Measurements from ENCODE around the gene ALK.

Gene ALK

DNA sequence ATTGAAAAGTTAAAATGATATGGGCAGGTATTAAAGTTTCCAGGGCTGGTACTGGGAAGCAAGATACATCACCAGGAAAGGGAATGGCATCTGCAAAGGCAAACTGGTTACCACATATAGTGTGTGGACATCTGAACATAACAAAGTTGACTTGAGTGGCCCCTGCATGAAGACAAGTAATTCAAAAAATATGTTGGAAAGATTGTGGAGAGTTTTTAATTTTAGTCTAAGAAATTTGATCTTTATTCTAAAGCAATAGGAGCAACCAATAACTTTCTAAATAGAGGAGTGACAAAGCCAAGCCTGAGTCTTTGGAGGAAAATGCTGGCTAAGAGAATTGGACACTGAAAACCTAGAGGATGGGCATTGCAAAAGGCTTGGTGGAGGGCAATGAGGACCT, 278.2 kb downstream of the ALK start:
- FAIRE-seq (no peak), DNase-seq (ENCODE audit: insufficient read length, low spot score) (no peak)
- TF ChIP-seq, protein P1, sequence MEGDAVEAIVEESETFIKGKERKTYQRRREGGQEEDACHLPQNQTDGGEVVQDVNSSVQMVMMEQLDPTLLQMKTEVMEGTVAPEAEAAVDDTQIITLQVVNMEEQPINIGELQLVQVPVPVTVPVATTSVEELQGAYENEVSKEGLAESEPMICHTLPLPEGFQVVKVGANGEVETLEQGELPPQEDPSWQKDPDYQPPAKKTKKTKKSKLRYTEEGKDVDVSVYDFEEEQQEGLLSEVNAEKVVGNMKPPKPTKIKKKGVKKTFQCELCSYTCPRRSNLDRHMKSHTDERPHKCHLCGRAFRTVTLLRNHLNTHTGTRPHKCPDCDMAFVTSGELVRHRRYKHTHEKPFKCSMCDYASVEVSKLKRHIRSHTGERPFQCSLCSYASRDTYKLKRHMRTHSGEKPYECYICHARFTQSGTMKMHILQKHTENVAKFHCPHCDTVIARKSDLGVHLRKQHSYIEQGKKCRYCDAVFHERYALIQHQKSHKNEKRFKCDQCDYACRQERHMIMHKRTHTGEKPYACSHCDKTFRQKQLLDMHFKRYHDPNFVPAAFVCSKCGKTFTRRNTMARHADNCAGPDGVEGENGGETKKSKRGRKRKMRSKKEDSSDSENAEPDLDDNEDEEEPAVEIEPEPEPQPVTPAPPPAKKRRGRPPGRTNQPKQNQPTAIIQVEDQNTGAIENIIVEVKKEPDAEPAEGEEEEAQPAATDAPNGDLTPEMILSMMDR (IDR thresholded peaks at IDR 0.05; ENCODE audit: insufficient read depth, missing control alignments) = no peak

DNA sequence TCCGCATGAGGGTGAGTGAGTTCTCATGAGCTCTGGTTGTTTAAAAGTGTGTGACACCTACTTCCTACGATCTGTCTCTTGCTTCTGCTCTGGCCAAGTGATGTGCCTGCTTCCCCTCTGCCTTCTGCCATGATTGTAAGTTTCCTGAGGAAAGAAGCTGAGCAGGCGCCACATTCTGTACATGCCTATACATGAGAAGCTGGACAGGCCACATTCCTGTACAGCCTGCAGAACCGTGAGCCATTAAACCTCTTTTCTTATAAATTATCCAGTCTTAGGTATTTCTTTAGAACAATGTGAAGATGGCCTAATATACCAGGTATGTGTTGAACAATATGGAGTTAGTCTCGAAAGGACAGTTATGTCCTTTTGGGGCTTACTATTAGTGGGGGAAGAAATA, 281.0 kb downstream of the ALK start:
- FAIRE-seq (no peak), DNase-seq (ENCODE audit: insufficient read length, low spot score) (no peak)
- TF ChIP-seq, protein P1 (IDR thresholded peaks at IDR 0.05; ENCODE audit: insufficient read depth, missing control alignments) = no peak

DNA sequence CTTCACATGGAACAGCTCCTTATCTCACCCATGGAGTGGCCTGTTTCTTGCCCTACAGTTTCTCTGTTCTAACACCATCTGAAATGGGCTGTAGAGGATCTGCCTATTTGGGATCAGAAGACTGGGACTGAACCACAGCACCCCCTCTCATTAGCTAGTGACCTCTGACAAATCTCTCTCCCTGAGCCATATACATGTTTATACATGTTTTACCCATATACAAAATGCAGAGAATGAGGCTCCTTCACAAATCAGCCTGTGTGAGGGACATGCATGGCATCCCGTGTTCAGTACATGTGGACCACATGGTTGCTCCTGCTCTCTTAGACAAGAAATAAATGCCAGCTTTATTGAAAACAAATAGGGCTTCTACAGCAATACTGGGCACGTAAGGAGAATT, 282.7 kb downstream of the ALK start:
- TF ChIP-seq, protein P1 (IDR thresholded peaks at IDR 0.05; ENCODE audit: insufficient read depth, missing control alignments) = no peak
- DNase-seq (ENCODE audit: insufficient read length, low spot score) (no peak), FAIRE-seq (no peak)

DNA sequence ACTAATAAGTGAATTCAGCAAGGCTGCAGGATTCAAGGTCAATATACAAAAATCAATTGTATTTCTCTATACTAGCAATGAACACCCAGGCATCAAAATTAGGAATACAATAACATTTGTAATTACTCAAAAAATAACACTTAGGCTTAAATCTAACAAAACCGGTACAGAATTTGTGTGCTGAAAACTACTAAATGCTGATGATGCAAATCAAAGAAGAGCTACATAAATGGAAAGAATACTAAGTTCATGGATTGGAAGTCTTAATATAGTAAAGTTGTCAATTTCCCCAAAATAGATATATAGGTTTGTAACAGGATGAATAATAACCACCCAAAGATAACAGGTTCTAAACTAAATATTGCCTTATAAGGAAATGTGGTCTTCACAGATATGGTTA, 286.5 kb downstream of the ALK start:
- TF ChIP-seq, protein P1 (IDR thresholded peaks at IDR 0.05; ENCODE audit: insufficient read depth, missing control alignments) = no peak
- no peak for FAIRE-seq

DNA sequence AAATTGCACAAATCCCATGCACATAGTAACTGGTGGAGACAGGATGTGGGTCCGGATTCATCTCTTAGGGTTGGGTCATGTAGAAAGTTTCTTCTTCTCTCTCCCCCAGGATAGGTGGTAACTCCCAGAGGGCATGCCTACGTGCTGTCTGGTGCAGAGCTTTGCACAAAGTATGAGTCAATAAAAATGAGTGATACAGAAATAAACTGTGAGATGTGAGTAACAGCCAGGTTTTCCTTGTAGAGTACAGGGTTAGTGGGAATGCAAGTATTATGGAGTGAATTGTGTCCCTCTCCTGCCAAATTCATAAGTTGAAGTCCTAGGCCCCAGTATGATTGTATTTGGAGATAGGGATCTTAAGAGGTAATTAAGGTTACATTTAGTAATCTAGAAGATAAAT, 289.4 kb downstream of the ALK start:
- DNase-seq (ENCODE audit: insufficient read length, low spot score) (no peak), FAIRE-seq (no peak)

More for the DNA sequence above, 286.5 kb downstream of the ALK start:
- no peak for DNase-seq (ENCODE audit: insufficient read length, low spot score)

DNA sequence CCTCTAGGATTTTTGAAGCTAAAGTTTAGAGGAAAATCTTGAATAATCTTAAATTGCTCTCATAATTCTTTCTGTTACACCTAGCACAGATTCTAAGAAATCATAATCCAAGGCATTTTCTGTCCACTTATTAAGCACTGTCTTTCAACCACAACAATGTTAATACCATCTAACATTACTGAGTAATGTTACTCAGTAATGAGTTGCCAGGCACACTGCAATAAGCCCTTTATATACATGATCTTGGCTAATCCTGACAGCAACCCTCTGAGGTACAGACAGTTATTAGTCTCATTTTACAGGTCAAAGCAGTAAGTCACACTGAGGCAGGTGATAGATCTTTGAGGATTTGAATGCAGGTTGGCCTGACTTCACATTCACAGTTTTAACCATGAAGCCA, 291.9 kb downstream of the ALK start:
- no peak for DNase-seq (ENCODE audit: insufficient read length, low spot score)
- FAIRE-seq = peak; percentile 69
- TF ChIP-seq, protein P1 (IDR thresholded peaks at IDR 0.05; ENCODE audit: insufficient read depth, missing control alignments) = no peak

More for the DNA sequence above, 289.4 kb downstream of the ALK start:
- TF ChIP-seq, protein P1 (IDR thresholded peaks at IDR 0.05; ENCODE audit: insufficient read depth, missing control alignments) = no peak

DNA sequence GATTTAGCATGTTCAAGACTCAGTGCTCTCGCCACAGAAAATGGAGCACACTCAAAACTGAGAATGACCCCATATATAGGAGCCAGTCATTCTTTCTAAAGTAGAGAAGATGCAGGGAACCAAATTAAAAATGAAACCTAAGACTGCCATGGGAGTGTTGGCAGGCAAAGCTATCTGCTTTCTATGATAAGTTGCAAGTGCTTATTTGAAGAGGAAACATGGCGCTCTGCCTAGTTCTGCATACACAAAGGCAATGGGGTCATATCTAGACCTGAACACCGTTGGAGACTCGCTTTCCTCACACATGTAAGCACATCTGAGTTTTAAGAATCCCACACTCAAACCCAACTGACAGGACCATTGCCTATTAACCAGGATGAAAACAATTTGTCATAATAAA, 292.5 kb downstream of the ALK start:
- no peak for DNase-seq (ENCODE audit: insufficient read length, low spot score)
- FAIRE-seq = no peak
- TF ChIP-seq, protein P1 (IDR thresholded peaks at IDR 0.05; ENCODE audit: insufficient read depth, missing control alignments) = no peak

All from D721Med (cell line).